HCT116 (cell line): ENCODE data around the gene RNF113B. TPM values are rescaled to one million over a fixed set of nuclear protein-coding genes. Genes with fewer than 3 reads are reported as not detected.

ENCODE experiments used
- ATAC-seq: fragments of 200-7000 bp; cut with Tn5 transposase; 2 replicates; pipeline ENCODE4 v1.9.1; 2020; ENCODE audit warnings: mild to moderate bottlenecking, moderate library complexity
- BruUV-seq: library from RNA; stranded (reverse); fragments of 400-500 nt; replicated peaks from 2 replicates; lab custom pipeline; 2021; lab: Mats Ljungman, UMichigan
- CTCF ChIA-PET: fragments of 300-600 bp; sonication (Branson Sonifier 250); formaldehyde crosslinking; loops from one replicate; lab custom pipeline; 2021; ENCODE audit warnings: antibody characterized with exemption; lab: Charles Lee
- POLR2A ChIA-PET: fragments of 300-600, 350-600 bp; sonication (Branson Sonifier 250); formaldehyde crosslinking; loops from one replicate; lab custom pipeline; 2021; ENCODE audit warnings: antibody characterized with exemption; lab: Charles Lee
- RAD21 ChIA-PET, 2 experiments: fragments of 300-600 bp; sonication (Branson Sonifier 250); formaldehyde crosslinking; loops; one replicate each; lab custom pipeline; 2023; ENCODE audit warnings: low total read pairs in 2 of 2; ENCODE audit not compliant: uncharacterized antibody in 2 of 2, unreplicated experiment in 2 of 2, low non-redundant PET in 1 of 2; lab: Charles Lee
- DNase-seq: peaks from one replicate; pipeline ENCODE4 v3.0.0-alpha.2; 2010; ENCODE audit warnings: low read depth, low spot score
- H2AFZ ChIP-seq: fragments of 200-600 bp; shearing (Covaris generic), sonication (generic); 2 replicates; pipeline ENCODE4 v1.6.1; 2017; ENCODE audit warnings: low read depth, mixed run types, mixed read lengths, antibody characterized with exemption, low read length; ENCODE audit not compliant: poor library complexity, severe bottlenecking
- H3K27ac ChIP-seq: 2 replicates; pipeline ENCODE4 v1.5.1; 2012; ENCODE audit warnings: low read depth, low read length
- H3K27me3 ChIP-seq: fragments of 200-600 bp; sonication (generic); 2 replicates; pipeline ENCODE4 v1.6.1; 2016; ENCODE audit warnings: mixed run types, low read length, mixed read lengths; ENCODE audit not compliant: insufficient read depth
- H3K36me3 ChIP-seq, 2 experiments: fragments of 200-500 bp in 1 of 2; fragments of 200-600 bp in 1 of 2; sonication (Bioruptor generic) in 1 of 2; sonication (generic) in 1 of 2; 2 replicates each; pipeline versions ENCODE4 v1.5.1 to v1.6.1; 2014 to 2016; ENCODE audit warnings: low read length in 2 of 2, inconsistent platforms in 1 of 2, mixed read lengths in 1 of 2, mixed run types in 1 of 2; ENCODE audit not compliant: insufficient read depth in 2 of 2, control insufficient read depth in 1 of 2
- H3K4me1 ChIP-seq, 2 experiments: fragments of 200-600 bp in 1 of 2; sonication (generic) in 1 of 2; 2 replicates each; pipeline versions ENCODE4 v1.5.1 to v1.6.1; 2012 to 2017; ENCODE audit warnings: low read length in 2 of 2, inconsistent platforms in 1 of 2, mild to moderate bottlenecking in 1 of 2, mixed read lengths in 1 of 2, mixed run types in 1 of 2, moderate library complexity in 1 of 2; ENCODE audit not compliant: insufficient read depth in 2 of 2, control insufficient read depth in 1 of 2
- H3K4me2 ChIP-seq: fragments of 200-600 bp; sonication (generic); 2 replicates; pipeline ENCODE4 v1.6.1; 2017; ENCODE audit warnings: mixed run types, low read length, mixed read lengths
- H3K4me3 ChIP-seq, 2 experiments: fragments of 200-600 bp in 1 of 2; sonication (generic) in 1 of 2; replicated peaks in 1 of 2; 2 replicates each; pipeline ENCODE4 v1.5.1; 2011 to 2016; ENCODE audit warnings: low read length in 2 of 2, control low read depth in 1 of 2, low read depth in 1 of 2, mild to moderate bottlenecking in 1 of 2, mixed read lengths in 1 of 2, mixed run types in 1 of 2
- H3K79me2 ChIP-seq: fragments of 200-600 bp; sonication (generic); 2 replicates; pipeline ENCODE4 v1.6.1; 2017; ENCODE audit warnings: mild to moderate bottlenecking, mixed run types, low read length, moderate library complexity, mixed read lengths; ENCODE audit not compliant: insufficient read depth
- H3K9ac ChIP-seq: fragments of 200-600 bp; sonication (generic); 2 replicates; pipeline ENCODE4 v1.6.1; 2016; ENCODE audit warnings: low read length, mixed read lengths
- H3K9me2 ChIP-seq: fragments of 200-600 bp; sonication (generic), shearing (Covaris generic); 2 replicates; pipeline ENCODE4 v1.6.1; 2017; ENCODE audit warnings: mixed run types, mild to moderate bottlenecking, moderate library complexity; ENCODE audit not compliant: insufficient read depth
- H3K9me3 ChIP-seq, 2 experiments: fragments of 200-500 bp in 1 of 2; fragments of 200-600 bp in 1 of 2; sonication (Bioruptor generic) in 1 of 2; sonication (generic) in 1 of 2; 2 replicates each; pipeline ENCODE4 v1.6.1; 2014 to 2017; ENCODE audit warnings: low read length in 2 of 2, mixed read lengths in 2 of 2, inconsistent platforms in 1 of 2, low read depth in 1 of 2, mild to moderate bottlenecking in 1 of 2, mixed run types in 1 of 2, moderate library complexity in 1 of 2; ENCODE audit not compliant: control insufficient read depth in 1 of 2, insufficient read depth in 1 of 2
- H4K20me1 ChIP-seq: fragments of 200-600 bp; sonication (generic), shearing (Covaris generic); 2 replicates; pipeline ENCODE4 v1.6.1; 2017; ENCODE audit warnings: mixed run types, mild to moderate bottlenecking, moderate library complexity; ENCODE audit not compliant: insufficient read depth
- CBX3 ChIP-seq: IDR thresholded peaks from 2 replicates; pipeline ENCODE4 v1.6.1; 2012; ENCODE audit warnings: low read depth
- EGR1 ChIP-seq: IDR thresholded peaks from 2 replicates; pipeline ENCODE4 v1.6.1; 2012; ENCODE audit warnings: low read depth
- ELF1 ChIP-seq: IDR thresholded peaks from 2 replicates; pipeline ENCODE4 v1.6.1; 2012; ENCODE audit warnings: low read depth, borderline replicate concordance
- EZH2 ChIP-seq: fragments of 200-600 bp; sonication (generic); IDR thresholded peaks from 2 replicates; pipeline ENCODE4 v1.6.1; 2017; ENCODE audit warnings: antibody characterized with exemption, mixed run types
- EZH2phosphoT487 ChIP-seq: fragments of 200-600 bp; IDR thresholded peaks from 2 replicates; pipeline ENCODE4 v1.6.1; 2018; ENCODE audit warnings: antibody characterized with exemption, borderline replicate concordance
- JUND ChIP-seq: IDR thresholded peaks from 2 replicates; pipeline ENCODE4 v1.6.1; 2012
- POLR2A ChIP-seq: IDR thresholded peaks from 2 replicates; pipeline ENCODE4 v1.7.0; 2011; ENCODE audit warnings: borderline replicate concordance; ENCODE audit not compliant: insufficient read depth, insufficient read length; ENCODE audit errors: extremely low read depth
- SP1 ChIP-seq: IDR thresholded peaks from 2 replicates; pipeline ENCODE4 v1.6.1; 2012; ENCODE audit warnings: low read depth
- SRF ChIP-seq: IDR thresholded peaks from 2 replicates; pipeline ENCODE4 v1.6.1; 2012; ENCODE audit warnings: low read depth
- TCF7L2 ChIP-seq: IDR thresholded peaks from 2 replicates; pipeline ENCODE4 v1.7.0; 2011; ENCODE audit warnings: borderline replicate concordance, inconsistent platforms; ENCODE audit not compliant: insufficient read depth, insufficient read length; ENCODE audit errors: extremely low read depth
- ZNF274 ChIP-seq: fragments of 200-500 bp; sonication (Bioruptor generic); IDR thresholded peaks from 2 replicates; pipeline ENCODE4 v1.6.1; 2014; ENCODE audit warnings: mild to moderate bottlenecking, low read depth, low read length, inconsistent platforms
- intact Hi-C: fragments of 100-400 bp; cut with micrococcal nuclease; formaldehyde crosslinking; loops from 2 replicates; pipeline ENCODE4 v1.10.0; 2022
- total RNA-seq: library from RNA; stranded (reverse); gene quantifications from one replicate; pipeline ENCODE4 v1.2.1, GENCODE V29; 2021; ENCODE audit not compliant: unreplicated experiment
- TF ChIP-seq, protein P1 (sequence below): IDR thresholded peaks from 2 replicates; pipeline ENCODE4 v1.6.1; 2012
- TF ChIP-seq, protein P2 (sequence below): IDR thresholded peaks from 2 replicates; pipeline ENCODE4 v1.6.1; 2011; ENCODE audit warnings: mild to moderate bottlenecking, low read length, moderate library complexity; ENCODE audit not compliant: insufficient replicate concordance; ENCODE audit errors: extremely low read depth
- TF ChIP-seq, protein P3 (sequence below): IDR thresholded peaks from 2 replicates; pipeline ENCODE4 v1.6.1; 2012; ENCODE audit warnings: low read depth

RNF113B gene
- total RNA-seq, 1 experiment from 2014 or later: not detected

DNA sequence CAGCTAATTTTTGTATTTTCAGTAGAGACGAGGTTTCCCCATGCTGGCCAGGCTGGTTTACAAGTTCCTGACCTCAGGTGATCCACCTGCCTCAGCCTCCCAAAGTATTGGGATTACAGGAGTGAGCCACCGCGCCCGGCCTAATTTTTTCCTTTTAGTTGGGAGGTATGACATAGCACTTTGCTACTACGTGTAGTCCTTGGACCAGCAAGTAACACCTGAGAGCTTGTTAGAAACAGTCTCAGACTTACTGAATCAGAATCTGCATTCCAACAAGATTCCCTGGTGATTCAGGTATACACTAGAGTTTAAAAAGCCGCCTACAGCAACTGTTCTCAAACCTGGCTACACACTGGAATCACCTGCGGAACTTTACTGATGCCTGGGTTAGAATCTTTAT, 36.0 kb downstream of the RNF113B start:
- H3K9me3 ChIP-seq: no peaks in the 10 kb centered on the region
- H3K36me3 ChIP-seq: no peaks in the 10 kb centered on the region
- H3K4me2 ChIP-seq: no peak overlapping the region
- DNase-seq (no peak), ATAC-seq (no peak)
- H3K79me2 ChIP-seq: peaks cover 8% of the 10 kb centered on the region
- H2AFZ ChIP-seq: no peak overlapping the region
- H3K9ac ChIP-seq: no peak overlapping the region
- no peak for TF ChIP-seq EZH2
- no peak for TF ChIP-seq JUND
- TF ChIP-seq POLR2A: no peak
- TF ChIP-seq, protein P1, sequence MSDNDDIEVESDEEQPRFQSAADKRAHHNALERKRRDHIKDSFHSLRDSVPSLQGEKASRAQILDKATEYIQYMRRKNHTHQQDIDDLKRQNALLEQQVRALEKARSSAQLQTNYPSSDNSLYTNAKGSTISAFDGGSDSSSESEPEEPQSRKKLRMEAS: no peak
- no peak for TF ChIP-seq ELF1
- TF ChIP-seq TCF7L2: no peak
- TF ChIP-seq, protein P2, sequence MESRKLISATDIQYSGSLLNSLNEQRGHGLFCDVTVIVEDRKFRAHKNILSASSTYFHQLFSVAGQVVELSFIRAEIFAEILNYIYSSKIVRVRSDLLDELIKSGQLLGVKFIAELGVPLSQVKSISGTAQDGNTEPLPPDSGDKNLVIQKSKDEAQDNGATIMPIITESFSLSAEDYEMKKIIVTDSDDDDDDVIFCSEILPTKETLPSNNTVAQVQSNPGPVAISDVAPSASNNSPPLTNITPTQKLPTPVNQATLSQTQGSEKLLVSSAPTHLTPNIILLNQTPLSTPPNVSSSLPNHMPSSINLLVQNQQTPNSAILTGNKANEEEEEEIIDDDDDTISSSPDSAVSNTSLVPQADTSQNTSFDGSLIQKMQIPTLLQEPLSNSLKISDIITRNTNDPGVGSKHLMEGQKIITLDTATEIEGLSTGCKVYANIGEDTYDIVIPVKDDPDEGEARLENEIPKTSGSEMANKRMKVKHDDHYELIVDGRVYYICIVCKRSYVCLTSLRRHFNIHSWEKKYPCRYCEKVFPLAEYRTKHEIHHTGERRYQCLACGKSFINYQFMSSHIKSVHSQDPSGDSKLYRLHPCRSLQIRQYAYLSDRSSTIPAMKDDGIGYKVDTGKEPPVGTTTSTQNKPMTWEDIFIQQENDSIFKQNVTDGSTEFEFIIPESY: no peak
- H3K4me3 ChIP-seq: no peak overlapping the region
- ChIA-PET RAD21 (no interaction called here), CTCF (no interaction called here), POLR2A (no interaction called here)
- no peak overlapping the region for H3K27ac ChIP-seq
- peaks cover 19 to 30% of the 10 kb centered on the region in 2 experiments for H3K4me1 ChIP-seq
- no peaks in the 10 kb centered on the region for H3K9me2 ChIP-seq
- BruUV-seq: no TSS peak
- intact Hi-C loops: loop anchor here (10.0 kb wide), 1 partner anchor 534 kb away; no protein-coding TSS in a partner anchor
- no peaks in the 10 kb centered on the region for H4K20me1 ChIP-seq
- H3K27me3 ChIP-seq: no peaks in the 10 kb centered on the region

- CTCF ChIA-PET: no interaction called here
- ATAC-seq (no peak), DNase-seq (no peak)
- H2AFZ ChIP-seq: no peak overlapping the region
- no TSS peak for BruUV-seq
- H3K27ac ChIP-seq: no peak overlapping the region
- no peaks in the 10 kb centered on the region for H3K4me1 ChIP-seq
- H3K9me3 ChIP-seq: no peaks in the 10 kb centered on the region
- no peaks in the 10 kb centered on the region for H3K36me3 ChIP-seq
- H4K20me1 ChIP-seq: no peaks in the 10 kb centered on the region
- no peak overlapping the region for H3K9ac ChIP-seq
- H3K9me2 ChIP-seq: no peaks in the 10 kb centered on the region
- POLR2A ChIA-PET: no interaction called here
- H3K79me2 ChIP-seq: no peaks in the 10 kb centered on the region
- intact Hi-C loops: no loop called here
- RAD21 ChIA-PET: no interaction called here
- H3K4me3 ChIP-seq: no peak overlapping the region
- TF ChIP-seq SRF (no peak), EZH2phosphoT487 (no peak), CBX3 (no peak), ZNF274 (no peak), EGR1 (no peak), SP1 (no peak)
- TF ChIP-seq, protein P3, sequence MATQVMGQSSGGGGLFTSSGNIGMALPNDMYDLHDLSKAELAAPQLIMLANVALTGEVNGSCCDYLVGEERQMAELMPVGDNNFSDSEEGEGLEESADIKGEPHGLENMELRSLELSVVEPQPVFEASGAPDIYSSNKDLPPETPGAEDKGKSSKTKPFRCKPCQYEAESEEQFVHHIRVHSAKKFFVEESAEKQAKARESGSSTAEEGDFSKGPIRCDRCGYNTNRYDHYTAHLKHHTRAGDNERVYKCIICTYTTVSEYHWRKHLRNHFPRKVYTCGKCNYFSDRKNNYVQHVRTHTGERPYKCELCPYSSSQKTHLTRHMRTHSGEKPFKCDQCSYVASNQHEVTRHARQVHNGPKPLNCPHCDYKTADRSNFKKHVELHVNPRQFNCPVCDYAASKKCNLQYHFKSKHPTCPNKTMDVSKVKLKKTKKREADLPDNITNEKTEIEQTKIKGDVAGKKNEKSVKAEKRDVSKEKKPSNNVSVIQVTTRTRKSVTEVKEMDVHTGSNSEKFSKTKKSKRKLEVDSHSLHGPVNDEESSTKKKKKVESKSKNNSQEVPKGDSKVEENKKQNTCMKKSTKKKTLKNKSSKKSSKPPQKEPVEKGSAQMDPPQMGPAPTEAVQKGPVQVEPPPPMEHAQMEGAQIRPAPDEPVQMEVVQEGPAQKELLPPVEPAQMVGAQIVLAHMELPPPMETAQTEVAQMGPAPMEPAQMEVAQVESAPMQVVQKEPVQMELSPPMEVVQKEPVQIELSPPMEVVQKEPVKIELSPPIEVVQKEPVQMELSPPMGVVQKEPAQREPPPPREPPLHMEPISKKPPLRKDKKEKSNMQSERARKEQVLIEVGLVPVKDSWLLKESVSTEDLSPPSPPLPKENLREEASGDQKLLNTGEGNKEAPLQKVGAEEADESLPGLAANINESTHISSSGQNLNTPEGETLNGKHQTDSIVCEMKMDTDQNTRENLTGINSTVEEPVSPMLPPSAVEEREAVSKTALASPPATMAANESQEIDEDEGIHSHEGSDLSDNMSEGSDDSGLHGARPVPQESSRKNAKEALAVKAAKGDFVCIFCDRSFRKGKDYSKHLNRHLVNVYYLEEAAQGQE: no peak
- TF ChIP-seq, all 23 proteins: peak for 0
- no peak overlapping the region for H3K4me2 ChIP-seq
- H3K27me3 ChIP-seq: peaks cover 3% of the 10 kb centered on the region; the same call in 1 of the 2 replicates
These were observed 42.2 kb downstream of the RNF113B start for GRCh38 chr13:98134901-98135300.
